HG03196 (cell line): Measurements from ENCODE around the gene OR7A17.

Experiments used
- ATAC-seq: cut with Tn5 transposase; IDR thresholded peaks from one replicate; pipeline ENCODE4 v1.9.1; 2021; ENCODE audit not compliant: unreplicated experiment

The OR7A17 gene

DNA sequence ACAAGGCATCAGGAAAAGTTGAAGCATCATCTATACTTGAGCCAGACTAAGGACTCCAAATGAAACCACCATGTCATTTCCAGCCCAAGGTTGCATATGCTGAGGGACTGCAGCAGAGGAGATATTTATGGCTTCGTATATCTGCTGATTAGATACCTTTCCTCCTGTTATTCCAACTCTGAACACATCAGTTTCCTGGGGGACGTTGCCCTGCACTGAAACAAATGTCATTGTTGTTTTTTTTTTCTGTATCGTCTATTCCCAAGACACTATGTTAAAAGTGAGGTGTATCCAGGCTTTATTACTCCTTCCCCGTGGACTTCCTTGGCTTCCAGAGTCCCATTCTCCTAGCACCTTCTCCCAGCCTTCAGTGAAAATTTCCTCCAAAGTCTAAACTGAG is at the start of gene OR7A17:
Gene OR7A17 (minus strand): TSS at position 101 of the 400 bp plus-strand sequence. CDS start 4,777 bp downstream, outside the sequence.
- ATAC-seq = no peak

DNA sequence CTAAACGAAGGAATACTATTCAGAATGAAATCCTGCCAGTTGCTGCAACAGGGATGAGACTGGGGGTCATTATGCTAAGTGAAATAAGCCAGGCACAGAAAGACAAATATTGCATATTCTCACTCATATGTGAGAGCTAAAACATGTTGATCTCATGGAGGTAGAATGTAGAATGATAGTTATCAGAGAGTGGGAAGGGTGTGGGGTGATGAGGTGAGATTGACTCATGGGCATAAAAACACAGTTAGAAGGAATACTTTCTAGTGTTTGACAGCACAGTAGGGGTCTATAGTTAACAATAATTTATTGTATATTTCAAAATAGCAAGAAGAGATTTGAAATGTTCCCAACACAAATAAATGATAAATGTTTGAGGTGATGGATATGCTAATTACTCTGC is 47.6 kb upstream of the OR7A17 start:
- no peak for ATAC-seq

DNA sequence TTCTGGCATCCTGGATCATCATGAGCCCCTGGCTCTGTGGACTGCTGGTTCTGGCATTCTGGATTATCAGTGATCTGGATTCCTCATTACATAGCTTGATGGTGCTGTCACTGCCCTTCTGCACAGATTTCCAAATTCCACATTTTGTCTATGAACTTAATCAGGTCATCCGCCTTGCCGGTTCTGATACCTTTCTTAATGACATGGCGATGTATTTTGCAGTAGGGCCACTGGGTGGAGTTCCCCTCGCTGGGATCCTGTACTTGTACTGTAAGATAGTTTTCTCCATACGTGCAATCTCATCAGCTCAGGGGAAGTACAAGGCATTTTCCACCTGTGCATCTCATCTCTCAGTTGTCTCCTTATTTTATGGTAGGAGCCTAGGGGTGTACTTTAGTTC is 30.9 kb upstream of the OR7A17 start:
- ATAC-seq = no peak

DNA sequence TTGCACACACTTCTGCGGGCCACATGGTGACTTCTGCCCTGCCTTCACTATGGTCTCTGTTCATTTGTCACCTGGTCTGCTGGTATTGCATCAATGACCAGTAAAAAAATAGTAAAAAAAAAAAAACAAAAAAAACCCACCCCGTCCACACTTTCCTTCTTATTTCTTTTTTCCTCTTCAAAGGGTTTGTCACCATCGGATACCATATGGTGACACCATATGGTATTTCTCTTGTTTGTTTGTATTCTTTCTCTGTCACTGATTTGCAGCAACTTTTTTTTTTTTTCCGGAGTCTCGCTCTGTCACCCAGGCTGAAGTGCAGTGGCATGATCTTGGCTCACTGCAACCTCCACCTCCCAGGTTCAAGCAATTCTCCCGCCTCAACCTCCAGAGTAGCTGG is 29.2 kb upstream of the OR7A17 start:
- ATAC-seq = no peak

DNA sequence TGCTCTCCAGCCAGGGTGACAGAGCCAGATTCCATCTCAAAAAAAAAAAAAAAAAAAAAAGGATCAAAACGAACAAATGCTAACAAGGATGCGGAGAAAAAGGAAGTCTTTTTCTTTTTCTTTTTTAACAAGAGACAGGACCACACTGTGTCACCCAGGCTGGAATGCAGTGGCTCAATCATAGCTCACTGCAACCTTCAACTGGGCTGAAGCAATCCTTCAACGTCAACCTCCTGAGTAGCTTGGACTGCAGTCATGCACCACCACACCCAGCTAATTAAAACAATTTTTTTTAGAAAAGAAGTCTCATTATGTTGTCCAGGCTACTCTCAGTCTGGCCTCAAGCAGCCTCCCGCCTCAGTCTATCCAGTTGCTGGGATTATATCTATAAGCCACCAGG is 20.8 kb upstream of the OR7A17 start:
- ATAC-seq = no peak

DNA sequence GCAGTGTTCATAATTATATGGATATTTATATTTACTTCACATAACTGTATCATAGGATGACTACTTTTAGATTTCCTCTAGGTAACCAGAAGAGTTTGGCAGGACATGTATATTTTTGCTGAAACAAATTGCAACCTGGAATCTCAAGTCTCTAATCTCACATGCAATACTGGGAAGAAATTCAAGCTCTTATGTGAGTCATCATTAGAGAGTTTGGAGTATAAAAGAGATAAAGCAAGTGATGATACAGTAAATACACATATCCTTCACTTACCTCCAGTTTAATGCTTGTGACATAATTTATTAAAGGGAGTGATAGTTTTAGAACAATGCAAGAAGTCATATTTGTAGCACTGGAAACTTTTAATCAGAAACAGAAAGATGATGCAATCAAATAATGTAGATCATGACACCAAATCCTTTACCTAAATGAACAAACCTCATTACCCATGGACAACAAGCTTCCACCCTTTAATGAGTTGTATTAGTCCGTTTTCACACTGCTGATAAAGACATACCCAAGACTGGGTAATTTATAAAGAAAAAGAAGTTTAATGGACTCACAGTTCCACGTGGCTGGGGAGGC is 15.8 kb upstream of the OR7A17 start:
- ATAC-seq = no peak

DNA sequence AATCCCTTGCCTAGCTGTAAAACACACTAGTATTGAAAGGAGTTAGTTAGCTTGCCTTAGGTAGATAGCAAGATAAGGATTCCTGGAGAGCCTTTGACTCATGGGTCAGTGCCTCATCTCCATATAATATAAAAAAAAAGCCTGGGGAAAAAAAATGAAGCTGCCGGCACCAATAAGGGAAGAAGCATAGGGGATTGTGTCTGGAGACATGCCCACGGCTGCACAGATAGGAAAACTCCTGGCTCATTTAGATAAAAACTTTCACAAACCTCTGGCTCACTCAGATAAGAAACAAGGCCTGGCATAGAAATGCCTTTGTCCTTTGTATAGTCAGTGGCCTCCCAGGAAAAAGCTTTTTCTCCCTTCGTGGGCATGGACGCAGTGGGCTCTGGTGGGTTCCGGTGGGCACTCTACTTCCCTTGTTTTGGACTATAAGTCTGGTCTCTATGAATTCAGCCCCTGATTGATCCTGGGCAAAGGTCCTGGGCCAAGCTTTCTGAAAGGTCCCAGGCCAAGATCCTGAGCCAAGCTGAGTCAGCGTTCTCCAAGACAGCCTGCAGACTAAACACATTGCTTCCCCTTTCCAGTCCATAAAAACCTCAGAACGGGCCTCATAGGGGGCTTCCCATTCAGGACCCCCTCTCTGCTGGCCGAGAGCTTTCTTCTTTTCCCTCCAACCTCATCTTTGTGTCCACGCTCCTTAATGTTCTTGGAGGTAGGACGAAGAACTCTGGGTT is 4.9 kb upstream of the OR7A17 start:
- ATAC-seq = no peak

DNA sequence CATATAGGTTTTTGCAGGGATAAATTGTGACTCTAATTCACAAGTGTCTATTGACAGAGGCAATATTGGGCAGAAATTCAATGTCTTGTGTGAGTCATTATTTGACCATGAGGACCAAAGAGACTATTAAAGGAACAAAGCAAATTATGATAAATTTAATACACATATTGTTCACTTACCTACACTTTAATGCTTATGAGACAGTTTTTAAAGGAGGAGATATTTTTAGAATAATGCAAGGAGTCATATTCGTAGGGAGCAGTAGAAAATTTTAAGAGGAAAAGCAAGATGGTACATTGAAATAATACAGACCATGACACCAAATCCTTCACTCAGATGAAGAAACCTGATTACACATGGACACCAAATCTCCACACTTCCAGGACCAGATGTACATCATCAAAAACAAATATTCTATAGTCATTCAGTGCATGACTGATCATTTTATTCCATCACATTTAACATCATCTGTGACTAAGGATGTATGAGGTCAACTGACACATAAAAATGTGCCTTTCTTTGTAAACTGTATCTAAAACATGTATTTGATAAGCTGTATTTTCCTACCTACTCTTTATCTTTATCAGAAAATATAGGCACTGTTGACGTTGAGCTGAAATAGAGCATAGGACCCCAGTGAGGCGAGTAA is 4.2 kb upstream of the OR7A17 start:
- ATAC-seq = no peak

DNA sequence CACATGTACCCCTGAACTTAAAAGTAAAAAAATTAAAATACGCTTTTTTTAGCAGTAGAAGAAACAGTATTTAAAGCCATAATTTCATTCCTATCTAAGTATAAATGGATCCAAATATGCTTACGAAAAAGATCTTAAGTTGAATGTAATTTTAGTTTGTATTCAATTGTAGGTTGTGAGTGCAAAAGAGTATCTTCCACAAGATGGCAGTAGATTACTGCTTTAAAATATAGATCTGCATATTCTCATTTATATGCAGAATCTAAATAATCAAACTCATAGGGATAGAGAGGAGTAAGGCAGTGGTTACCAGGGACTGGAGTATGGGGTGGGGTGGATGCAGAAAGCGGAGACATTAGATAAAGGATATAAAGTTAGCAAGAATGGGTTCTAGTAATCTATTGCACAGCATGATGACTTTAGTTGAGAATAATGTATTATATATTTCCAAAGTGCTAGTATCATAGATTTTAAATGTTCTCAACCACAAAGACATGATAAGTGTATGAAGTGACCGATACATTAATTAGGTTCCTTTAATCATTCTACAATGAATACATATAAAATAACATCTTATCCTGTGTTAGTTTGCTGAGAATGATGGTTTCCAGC is 14.2 kb downstream of the OR7A17 start:
- ATAC-seq = no peak

DNA sequence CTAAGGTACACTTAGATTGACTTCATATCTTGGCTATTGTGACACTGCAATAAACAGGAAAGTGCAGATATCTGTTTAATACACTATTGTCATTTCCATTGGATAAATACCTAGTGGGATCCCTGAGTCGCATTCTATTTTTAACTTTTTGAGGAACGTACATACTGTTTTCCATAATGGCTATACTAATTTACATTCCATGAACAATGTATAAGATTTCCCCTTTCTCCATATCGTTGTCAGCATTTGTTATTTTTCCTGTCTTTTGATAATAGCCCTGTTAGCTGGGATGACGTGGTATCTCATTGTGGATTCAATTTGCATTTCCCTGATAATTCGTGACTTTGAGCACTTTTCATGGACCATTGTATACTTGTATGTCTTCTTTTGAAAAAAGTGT is 17.4 kb downstream of the OR7A17 start:
- ATAC-seq = no peak

DNA sequence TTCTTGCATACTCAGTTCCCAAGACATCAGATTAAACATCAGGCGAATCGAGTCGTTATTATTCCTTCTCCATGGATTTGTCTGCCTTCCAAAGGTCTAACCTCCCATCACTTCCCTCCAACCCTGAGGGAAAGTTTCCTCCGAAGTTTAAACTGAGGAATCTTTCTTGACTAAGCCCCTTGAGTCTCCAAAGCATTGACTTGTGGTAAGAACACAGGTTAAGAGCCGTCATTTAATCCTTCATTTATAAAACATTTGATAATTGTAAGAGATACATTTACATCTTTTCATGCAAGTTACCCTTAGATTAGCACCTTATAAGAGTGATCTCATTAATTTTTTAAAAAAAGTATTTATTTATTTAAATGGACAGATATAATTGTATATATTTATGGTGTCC is 37.1 kb downstream of the OR7A17 start, which contains the start of gene OR7A10:
Gene OR7A10 (minus strand): TSS at position 101 of the 400 bp plus-strand sequence. CDS start 7,045 bp downstream, outside the sequence.
- ATAC-seq = no peak

DNA sequence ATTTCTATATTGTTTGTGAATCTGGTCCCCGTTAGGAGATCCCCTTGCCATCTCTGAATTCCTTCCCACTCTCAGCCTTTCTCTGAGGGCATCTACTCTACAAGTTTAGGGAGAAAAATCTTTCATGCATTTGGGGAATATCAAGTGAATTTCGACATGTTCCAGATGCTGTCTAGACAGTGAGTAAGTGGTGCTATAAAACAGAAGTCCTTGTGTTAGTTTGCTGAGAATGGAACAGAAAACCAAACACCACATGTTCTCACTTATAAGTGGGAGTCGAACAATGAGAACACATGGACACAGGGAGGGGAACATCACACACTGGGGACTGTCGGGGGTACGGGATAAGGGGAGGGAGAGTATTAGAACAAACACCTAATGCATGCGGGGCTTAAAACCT is 42.4 kb downstream of the OR7A17 start:
- no peak for ATAC-seq

DNA sequence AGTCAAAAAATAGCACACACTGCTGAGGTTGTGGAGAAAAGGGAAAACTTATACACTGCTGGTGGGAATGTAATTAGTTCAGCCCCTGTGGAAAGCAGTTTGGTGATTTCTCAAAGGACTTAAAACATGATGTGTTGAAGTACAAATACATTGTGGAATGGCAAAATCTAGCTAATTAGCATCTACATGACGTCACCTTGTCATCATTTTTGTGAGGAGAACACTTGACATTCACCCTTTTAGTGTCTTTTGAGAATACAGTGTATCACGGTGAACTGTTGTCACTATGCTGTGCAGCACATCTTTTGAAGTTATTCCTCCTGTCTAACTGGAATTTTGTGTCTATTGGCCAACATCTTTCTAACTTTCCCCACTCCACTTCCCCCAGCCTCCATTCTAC is 42.8 kb downstream of the OR7A17 start:
- ATAC-seq = no peak

DNA sequence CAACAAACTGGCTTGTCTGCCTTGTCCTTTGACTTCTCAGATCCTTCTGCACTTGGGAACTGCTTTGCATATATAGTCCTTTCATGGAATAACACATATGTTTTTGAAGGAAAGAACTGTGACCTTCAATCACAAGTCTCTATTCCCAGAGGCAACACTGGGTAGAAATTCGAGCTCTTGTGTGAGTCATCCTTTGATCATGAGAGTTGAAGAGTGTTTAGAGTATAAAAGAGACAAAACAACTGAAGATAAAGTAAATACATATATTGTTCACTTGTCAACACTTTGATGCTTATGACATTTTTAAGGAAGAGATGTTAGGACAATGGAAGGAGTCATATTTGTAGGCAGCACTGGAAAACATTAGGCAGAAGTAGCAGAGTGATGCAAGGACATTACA is 45.7 kb downstream of the OR7A17 start:
- no peak for ATAC-seq

DNA sequence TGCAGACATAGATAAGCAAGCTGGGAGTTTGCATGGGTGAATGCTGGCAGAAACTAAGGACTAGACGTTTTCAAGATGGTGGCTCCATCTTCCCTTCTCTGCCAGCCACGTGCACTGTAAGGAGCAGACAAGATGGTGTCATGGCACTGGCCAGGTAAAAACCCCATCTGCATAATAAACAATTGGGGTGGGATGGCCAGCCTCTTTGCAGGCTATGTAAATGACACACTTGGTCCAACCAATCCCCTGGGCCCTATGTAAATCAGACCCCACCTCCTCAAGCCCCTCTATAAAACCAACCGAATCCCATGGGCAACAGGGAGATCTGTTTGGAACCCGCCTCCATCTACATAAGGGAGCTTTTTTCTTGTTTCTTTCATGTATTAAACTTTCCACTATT is 48.5 kb downstream of the OR7A17 start:
- ATAC-seq = no peak

DNA sequence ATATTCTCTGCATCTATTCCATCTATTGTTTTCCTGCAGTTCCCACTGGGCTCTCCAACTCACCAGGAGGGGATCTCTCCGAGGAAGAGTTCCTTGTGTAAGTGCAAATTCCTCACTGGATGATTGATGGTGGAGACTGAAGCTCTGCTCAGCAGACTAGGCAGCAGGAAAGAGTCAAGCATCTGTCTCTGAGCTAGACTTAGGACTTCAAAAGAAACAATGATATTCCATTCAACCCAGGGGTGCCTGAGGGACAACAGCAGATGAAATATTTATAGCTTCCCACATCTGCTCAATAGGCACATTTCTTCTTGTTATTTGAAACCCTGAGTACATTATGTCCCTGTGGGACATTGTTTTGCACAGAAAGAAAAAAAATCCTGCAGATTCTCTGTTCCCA is 50.9 kb downstream of the OR7A17 start, which contains the start of the genes OR7A5 and OR7C1:
Gene OR7A5 (minus strand): TSS at position 175 of the 400 bp plus-strand sequence. CDS start 6,944 bp downstream, outside the sequence.
Gene OR7C1 (minus strand): TSS at position 175 of the 400 bp plus-strand sequence. CDS start 35,049 bp downstream, outside the sequence.
- no peak for ATAC-seq

DNA sequence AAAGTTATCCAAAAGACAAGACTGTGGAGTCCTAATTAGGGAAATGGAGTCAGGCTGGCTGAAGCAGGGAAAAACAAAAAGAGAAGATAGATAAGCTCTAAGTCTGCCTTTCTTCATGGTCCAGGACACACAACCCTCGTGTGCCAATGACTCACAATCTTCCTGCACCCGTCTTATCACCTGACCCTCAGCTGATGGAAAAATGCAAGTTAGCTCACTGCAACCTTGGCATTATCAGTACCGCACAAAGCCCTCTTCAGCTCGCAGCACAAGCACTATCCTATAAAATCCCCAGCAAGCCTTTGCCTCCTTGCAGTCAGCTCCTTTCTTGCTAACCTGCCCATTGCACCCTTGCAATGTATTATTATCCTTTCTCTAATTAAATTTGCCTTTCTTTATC is 55.2 kb downstream of the OR7A17 start:
- no peak for ATAC-seq
